Measurements from ENCODE around the gene SRGAP3.

- TF ChIP-seq CTCF (IDR thresholded peaks at IDR 0.05; ENCODE audit: insufficient read depth, low read depth, low read length) (no peak), EZH2 (IDR thresholded peaks at IDR 0.05; ENCODE audit: insufficient read depth, low read length) (no peak)
Measured at GRCh38 chr3:9217784-9218513, 31.5 kb downstream of the SRGAP3 start.
